HG02852 (cell line): ENCODE measurements around the gene GCM1.

ENCODE experiments used
- ATAC-seq: cut with Tn5 transposase; IDR thresholded peaks from one replicate; pipeline ENCODE4 v1.9.1; 2021; ENCODE audit warnings: mild to moderate bottlenecking, moderate library complexity; ENCODE audit not compliant: unreplicated experiment

The GCM1 gene

DNA sequence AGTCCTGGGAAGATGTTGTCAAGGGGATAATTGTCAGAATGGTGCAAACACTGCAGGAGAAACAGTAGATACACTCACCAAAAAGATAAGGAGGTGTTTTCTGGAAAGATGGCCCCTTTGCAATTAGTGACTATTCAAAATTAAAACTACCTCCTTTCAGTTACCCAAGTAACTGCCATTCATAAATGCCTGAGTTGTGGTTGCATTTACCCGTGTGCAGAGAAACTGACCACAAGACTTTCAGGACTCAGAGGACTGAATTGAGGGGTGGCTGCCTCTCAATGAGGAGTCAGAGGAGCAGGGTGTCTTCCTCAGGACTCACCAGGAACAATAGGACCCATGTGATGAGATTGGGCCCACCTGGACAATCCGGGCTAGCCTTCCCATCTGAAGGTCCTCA lies 39.0 kb downstream of the GCM1 start:
- ATAC-seq, result peak; percentile 80

DNA sequence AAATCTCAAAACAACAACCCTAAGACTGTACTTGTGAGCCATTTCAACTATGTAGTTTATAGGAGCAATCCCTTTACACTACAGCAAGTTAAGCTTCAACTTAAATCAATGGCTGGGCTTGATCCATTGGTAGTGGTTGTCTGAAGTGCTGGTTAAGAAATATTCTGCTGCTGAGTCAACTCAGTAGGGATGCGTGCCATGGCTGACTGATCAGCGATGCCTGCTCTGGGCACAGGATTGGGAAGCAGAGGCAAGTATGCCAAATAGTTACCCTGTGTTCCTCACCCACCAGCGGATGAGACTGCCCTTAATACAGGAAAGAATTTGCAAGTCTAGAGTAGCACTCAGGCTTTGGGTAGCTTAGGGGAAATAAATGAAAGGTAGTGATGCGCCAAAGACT lies 41.5 kb downstream of the GCM1 start:
- no peak for ATAC-seq

DNA sequence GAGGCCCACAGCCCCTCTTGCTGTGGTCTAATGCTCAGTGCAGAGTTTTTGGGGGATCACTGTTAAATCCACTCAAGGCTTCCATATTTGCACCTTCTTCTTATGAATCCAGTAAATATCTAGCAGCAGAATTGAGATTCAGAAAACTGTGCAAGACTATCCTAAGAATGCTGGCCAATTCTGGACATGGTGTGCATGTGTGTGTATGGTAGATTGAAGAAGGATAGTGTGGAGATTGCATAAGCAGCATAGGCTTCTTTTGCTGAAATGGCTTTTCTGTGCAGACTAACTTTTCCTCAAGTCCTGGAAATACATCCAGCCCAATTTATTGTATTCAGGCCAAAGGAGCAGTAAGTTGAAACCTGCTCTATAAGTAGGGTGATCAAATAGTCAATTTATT lies 43.7 kb downstream of the GCM1 start:
- ATAC-seq, result no peak

DNA sequence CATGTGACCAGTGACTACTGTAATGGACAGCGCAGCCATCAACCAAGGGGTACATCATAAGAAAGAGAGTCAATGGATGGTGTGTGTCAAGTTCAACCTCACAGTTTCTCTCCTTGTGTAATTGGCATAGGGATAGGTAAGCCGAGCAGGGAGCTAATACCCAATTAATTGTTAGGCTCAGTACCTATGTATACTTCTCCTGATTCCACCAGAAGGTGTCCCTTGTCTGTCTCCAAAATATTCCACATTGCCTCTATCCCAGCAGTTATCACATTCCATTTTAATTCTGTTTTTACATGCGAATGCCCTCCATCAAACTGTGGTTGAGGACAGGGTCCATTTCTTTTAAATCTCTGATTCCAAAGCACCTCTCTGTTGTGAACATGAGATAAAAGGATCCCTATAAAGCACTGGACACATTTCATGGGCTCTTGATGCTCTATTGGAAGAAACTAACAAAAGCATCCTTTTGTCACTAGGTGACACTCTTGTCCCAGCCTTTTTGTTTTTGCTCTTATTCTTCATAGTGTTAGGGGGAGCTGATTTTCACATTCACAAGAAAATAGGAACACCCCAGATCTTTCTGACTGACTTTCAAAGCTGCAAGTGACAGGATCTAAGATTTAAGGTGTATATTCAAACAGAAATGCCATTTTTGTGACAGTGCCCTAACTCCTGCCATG lies 44.5 kb downstream of the GCM1 start:
- no peak for ATAC-seq

DNA sequence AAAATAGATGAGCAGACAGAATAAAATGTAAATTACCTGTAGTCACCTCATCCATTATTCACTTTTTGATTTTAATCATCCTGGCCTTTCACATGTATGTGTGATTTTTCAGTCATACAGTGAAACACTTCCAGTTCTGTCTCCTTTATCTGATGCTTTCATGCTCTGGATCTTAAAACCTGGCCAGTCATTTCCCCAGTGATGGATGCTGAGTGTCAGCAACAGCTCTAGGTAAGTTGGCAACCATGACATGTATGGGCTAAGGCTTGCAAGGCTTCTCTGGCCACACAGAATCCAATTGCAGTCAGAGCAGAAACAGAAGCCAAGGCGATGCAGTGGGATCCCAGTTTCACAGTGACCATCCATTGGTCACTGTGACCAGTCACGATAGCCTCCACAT lies 47.6 kb downstream of the GCM1 start:
- ATAC-seq, result no peak

DNA sequence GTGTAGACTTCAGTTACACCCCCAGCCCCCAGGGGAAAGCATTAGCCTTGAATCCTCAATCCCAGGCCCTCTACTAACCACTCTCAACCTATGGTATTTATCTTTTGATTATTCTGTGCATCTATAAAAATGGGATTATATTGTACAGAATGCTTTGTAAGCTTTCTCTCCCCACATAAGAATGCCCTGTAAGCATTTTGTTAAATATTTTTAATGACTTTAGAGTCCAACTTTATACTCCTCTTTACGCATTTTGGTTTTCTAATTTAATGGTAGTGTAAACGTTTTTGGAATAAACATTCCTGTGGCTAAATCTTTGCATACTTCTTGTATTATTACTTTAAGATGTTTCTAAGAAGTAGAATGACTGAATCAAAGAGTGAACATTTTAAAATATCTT lies 48.1 kb downstream of the GCM1 start:
- ATAC-seq, result no peak

DNA sequence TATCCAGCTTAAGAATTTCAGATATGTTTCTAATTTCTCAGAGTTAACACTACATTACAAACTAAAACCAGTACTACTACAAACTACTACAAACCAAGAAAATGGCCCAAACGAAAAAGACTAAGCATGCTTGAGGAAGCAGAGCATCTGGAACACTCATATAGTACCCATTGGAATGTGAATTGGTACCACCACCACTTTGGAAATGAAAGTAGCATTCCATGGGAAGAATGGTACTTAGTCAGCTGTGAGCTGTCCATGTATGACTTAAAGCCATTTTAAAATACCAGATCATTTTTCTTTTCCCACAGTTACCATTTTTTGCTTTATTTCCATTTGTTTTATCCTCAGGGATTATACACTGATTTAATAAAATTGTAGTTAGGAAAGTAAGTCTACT lies 52.9 kb downstream of the GCM1 start:
- ATAC-seq, result no peak

DNA sequence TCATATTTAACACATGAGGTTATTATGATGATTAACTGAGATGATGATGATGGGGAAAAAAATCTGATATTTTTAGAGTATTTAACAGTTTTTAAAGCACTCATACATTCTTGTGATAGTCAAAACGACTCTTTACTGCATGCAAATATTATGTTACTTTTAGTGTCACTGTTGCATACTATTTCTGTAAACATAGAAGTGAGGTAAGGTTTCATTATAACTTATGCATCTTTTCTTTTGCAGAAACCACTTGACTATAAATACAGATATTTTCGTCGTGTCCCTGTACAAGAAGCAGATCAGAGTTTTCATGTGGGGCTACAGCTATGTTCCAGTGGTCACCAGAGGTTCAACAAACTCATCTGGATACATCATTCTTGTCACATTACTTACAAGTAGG lies 53.4 kb downstream of the GCM1 start:
- ATAC-seq, result no peak

DNA sequence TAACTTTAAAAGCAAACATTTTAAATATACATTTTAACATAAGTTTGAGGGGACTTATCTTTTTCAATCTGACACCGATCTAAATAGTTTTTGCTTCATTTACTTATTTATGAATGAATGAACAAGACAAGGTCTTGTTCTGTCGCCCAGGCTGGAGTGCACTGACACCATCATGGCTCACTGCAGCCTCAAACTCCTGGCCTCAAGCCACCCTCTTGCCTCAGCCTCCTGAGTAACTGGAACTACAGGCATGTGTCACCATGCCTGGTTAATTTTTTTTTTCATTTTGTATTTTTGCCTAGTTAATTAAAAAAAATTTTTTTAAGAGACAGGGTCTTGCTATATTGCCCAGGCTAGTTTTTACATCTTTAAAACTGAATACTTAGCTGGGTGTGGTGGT lies 58.1 kb downstream of the GCM1 start:
- no peak for ATAC-seq

DNA sequence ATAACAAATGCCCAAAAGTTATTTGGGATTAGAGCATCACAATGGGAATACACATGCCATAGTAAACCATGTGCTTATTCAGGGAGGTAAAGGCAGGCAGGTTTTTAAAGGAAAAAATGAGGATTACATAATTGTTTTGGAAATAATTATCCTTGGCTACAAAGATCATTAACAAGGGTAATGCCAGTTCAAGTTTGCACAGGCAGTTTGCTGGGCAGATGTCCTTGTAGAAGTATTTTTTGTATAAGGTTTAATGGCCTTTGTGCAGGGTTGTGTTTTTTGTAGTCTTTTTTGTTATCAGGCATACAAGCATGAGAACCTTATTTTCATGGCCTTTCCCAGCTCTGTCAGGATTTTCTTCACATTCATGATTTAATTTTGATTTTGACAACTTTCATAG lies 58.7 kb downstream of the GCM1 start:
- ATAC-seq, result no peak

DNA sequence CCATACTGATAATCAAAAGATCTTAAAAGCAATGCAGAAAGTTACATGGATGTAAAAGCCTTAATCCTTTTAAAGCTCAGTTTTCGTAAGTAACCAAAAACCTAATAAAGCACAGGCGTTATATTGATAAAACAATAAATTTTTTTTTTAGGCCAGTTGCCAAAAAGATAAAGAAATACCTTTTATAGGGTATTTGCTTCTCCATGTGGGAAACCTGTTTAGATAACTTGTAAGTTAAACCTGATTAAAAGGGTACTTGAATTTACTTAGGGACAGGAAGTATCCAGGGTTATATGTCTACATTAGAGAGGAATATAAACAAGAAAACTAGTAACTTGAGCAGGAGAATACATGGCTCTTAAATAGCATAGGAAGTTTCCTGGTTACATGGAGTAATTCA lies 62.3 kb downstream of the GCM1 start:
- ATAC-seq, result no peak

DNA sequence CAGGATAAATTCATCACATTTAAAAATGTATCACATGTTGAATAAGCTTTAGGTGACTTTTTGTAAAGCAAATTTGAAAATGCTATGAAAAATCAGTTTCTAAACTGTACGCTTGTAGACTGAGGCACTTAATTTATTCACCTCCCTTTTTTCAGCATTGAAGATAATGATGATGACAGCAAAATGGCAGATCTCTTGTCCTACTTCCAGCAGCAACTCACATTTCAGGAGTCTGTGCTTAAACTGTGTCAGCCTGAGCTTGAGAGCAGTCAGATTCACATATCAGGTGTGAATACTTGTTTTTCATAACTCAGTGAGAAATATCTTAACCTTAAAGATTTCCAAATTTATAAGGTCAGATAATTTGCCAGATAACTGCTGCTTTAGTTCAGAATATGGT lies 67.8 kb downstream of the GCM1 start:
- ATAC-seq, result no peak
